T-cell (primary cell): ENCODE measurements around the gene EXOC4. TPM values are rescaled to one million over a fixed set of nuclear protein-coding genes. Genes with fewer than 3 reads are reported as not detected.

Experiments used
- ATAC-seq, 4 experiments: fragments of 200-7000 bp in 3 of 4; fragments of 150-1000 bp in 1 of 4; cut with Tn5 transposase; replicated peaks in 1 of 4; 1 replicate in 3 of 4; 2 replicates in 1 of 4; pipeline ENCODE4 v1.10.0; 2021; ENCODE audit warnings: moderate library complexity in 3 of 4, mild to moderate bottlenecking in 2 of 4, moderate number of reproducible peaks in 1 of 4
- CTCF ChIA-PET, 2 donors: fragments of 300-600 bp; sonication (Branson Sonifier 250); formaldehyde crosslinking; loops; one replicate each; lab custom pipeline; 2022; ENCODE audit warnings: antibody characterized with exemption in 2 of 2; lab: Charles Lee
- POLR2A ChIA-PET, 2 donors: fragments of 300-600 bp; sonication (Branson Sonifier 250); formaldehyde crosslinking; loops; one replicate each; lab custom pipeline; 2022; ENCODE audit warnings: antibody characterized with exemption in 2 of 2; lab: Charles Lee
- DNase-seq, 35 experiments: peaks; one replicate each; pipeline versions ENCODE4 v3.0.0 to v3.0.0-alpha.2; 2013 to 2023
- H3K27ac ChIP-seq: one replicate; pipeline ENCODE4 v1.5.1; 2013; ENCODE audit warnings: low read length
- H3K27me3 ChIP-seq, 2 experiments: replicated peaks in 1 of 2; 1 replicate in 1 of 2; 2 replicates in 1 of 2; pipeline versions ENCODE4 v1.6.1 to v1.7.0; 2013; ENCODE audit warnings: low read length in 1 of 2, mixed read lengths in 1 of 2; ENCODE audit not compliant: control insufficient read depth in 2 of 2, insufficient read depth in 2 of 2; ENCODE audit errors: extremely low read depth in 1 of 2
- H3K36me3 ChIP-seq, 2 donors: 1 replicate in 1 of 2; 2 replicates in 1 of 2; pipeline versions ENCODE4 v1.6.1 to v1.7.0; 2013; ENCODE audit warnings: low read length in 1 of 2; ENCODE audit not compliant: control insufficient read depth in 2 of 2, insufficient read depth in 1 of 2; ENCODE audit errors: extremely low read depth in 1 of 2
- H3K4me1 ChIP-seq, 2 experiments: 1 replicate in 1 of 2; 2 replicates in 1 of 2; pipeline versions ENCODE4 v1.6.1 to v1.7.0; 2013; ENCODE audit warnings: low read length in 2 of 2, mixed read lengths in 1 of 2; ENCODE audit not compliant: insufficient read depth in 2 of 2, control insufficient read depth in 1 of 2; ENCODE audit errors: extremely low read depth in 1 of 2
- H3K4me3 ChIP-seq, 2 donors: 1 replicate in 1 of 2; 2 replicates in 1 of 2; pipeline versions ENCODE4 v1.5.1 to v1.7.0; 2013; ENCODE audit warnings: mild to moderate bottlenecking in 2 of 2, low read length in 1 of 2, moderate library complexity in 1 of 2; ENCODE audit not compliant: control insufficient read depth in 1 of 2; ENCODE audit errors: extremely low read depth in 1 of 2
- H3K9me3 ChIP-seq: 2 replicates; pipeline ENCODE4 v1.7.0; 2013
- H3K27ac Mint-ChIP-seq, 2 donors: one replicate each; pipeline ENCODE4 v1.8.0; 2020 to 2021; ENCODE audit warnings: mild to moderate bottlenecking in 2 of 2, mixed read lengths in 2 of 2
- H3K27me3 Mint-ChIP-seq, 2 donors: one replicate each; pipeline ENCODE4 v1.8.0; 2021 to 2022; ENCODE audit warnings: mixed read lengths in 2 of 2
- H3K36me3 Mint-ChIP-seq: one replicate; pipeline ENCODE4 v1.8.0; 2021; ENCODE audit warnings: mixed read lengths
- H3K4me1 Mint-ChIP-seq, 3 donors: one replicate each; pipeline ENCODE4 v1.8.0; 2020 to 2022; ENCODE audit warnings: mixed read lengths in 3 of 3, mild to moderate bottlenecking in 1 of 3
- H3K4me3 Mint-ChIP-seq, 3 donors: one replicate each; pipeline ENCODE4 v1.8.0; 2020 to 2022; ENCODE audit warnings: mild to moderate bottlenecking in 3 of 3, mixed read lengths in 3 of 3, moderate library complexity in 3 of 3
- H3K9me3 Mint-ChIP-seq, 3 donors: one replicate each; pipeline ENCODE4 v1.8.0; 2020 to 2022; ENCODE audit warnings: mixed read lengths in 3 of 3
- WGBS: methylation state at CpG from one replicate; pipeline ENCODE4 v1.1.5; 2013; ENCODE audit warnings: missing lambda C conversion rate; ENCODE audit not compliant: insufficient coverage; 5-methylcytosine and 5-hydroxymethylcytosine counted together
- total RNA-seq, 35 experiments: library from RNA in 6 of 35; stranded (reverse) in 6 of 35; fragments of 120-200 nt in 1 of 35; gene quantifications; one replicate each; pipeline versions ENCODE4 v1.2.1 to v1.2.4 and lab custom pipeline; 2013 to 2026

Gene EXOC4
- total RNA-seq, 5 donors from 2014 or later (not counting 1 experiment from before 2014, with no cell fraction given): 58.2 to 108 (median 64.8) TPM

DNA sequence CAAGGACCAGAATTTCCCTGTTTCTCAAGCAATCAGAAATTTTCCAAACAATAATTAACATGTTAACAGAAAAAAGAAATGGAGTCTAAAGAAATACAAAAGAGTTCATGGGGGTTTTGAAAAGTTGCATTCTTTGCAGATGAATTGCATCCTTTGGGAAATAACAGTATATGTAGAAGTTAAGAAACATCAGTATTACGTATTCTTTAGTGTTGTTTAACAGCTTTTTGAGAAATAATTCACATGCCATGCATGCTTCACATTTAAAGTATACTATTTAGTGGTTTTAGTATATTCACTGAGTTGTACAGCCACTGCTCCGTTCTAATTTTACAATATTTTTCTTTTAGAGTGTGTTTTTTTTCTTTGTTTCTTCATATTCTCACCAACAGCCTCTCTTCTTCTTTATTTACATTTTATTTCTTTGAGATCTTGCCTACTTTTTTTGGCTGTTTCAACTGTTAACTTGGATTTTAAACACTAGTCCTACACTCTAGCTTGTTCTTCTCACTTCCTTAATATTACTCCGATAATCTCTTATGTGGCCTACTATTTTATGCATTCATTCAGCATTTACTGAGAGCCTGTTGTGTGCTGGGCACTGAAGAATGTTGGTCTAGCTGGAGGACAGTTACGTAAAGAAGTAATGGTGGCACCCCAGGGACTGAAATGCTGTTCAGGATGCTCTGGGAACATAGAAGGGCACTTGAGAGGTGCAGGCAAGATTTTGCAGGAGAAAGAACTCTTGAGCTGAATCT is 330.1 kb downstream of the EXOC4 start:
- WGBS: 100% methylated on average over 1 of the region's 4 CpGs
- H3K4me3 Mint-ChIP-seq: no peak overlapping the region

GRCh38 chr7:133583545-133584171 is 330.8 kb downstream of the EXOC4 start:
- peaks cover 3% of the 10 kb centered on the region for H3K9me3 ChIP-seq
- peaks cover 2 to 8% (median 4%) of the 10 kb centered on the region in 3 donors for H3K9me3 Mint-ChIP-seq
- WGBS: 70% methylated on average over 3 of the region's 3 CpGs
- H3K4me1 ChIP-seq: peaks cover 0 to 2% of the 10 kb centered on the region in 2 experiments
- peaks cover 0 to 9% (median 3%) of the 10 kb centered on the region in 3 donors for H3K4me1 Mint-ChIP-seq
- no peaks in the 10 kb centered on the region for H3K27me3 ChIP-seq
- H3K27ac Mint-ChIP-seq: no peak overlapping the region
- peaks cover 39% of the 10 kb centered on the region for H3K36me3 Mint-ChIP-seq
- no peak overlapping the region for H3K4me3 ChIP-seq
- DNase-seq: no peak
- H3K36me3 ChIP-seq: peaks cover 0 to 2% of the 10 kb centered on the region in 2 donors
- ChIA-PET POLR2A (no interaction called here), CTCF (no interaction called here)
- no peak overlapping the region for H3K4me3 Mint-ChIP-seq
- H3K27me3 Mint-ChIP-seq: no peaks in the 10 kb centered on the region
- H3K27ac ChIP-seq: no peak overlapping the region
- ATAC-seq: no peak

More for the DNA sequence above, 330.1 kb downstream of the EXOC4 start:
- Mint-ChIP-seq H3K9me3 (peaks cover 2 to 8% (median 4%) of the 10 kb centered on the region in 3 donors), H3K27ac (no peak overlapping the region), H3K36me3 (peaks cover 41% of the 10 kb centered on the region), H3K27me3 (no peaks in the 10 kb centered on the region), H3K4me1 (peaks cover 0 to 9% (median 3%) of the 10 kb centered on the region in 3 donors)
- Histone ChIP-seq H3K9me3 (peaks cover 3% of the 10 kb centered on the region), H3K36me3 (peaks cover 0 to 2% of the 10 kb centered on the region in 2 donors), H3K27me3 (no peaks in the 10 kb centered on the region), H3K4me3 (no peak overlapping the region), H3K4me1 (peaks cover 0 to 2% of the 10 kb centered on the region in 2 experiments), H3K27ac (no peak overlapping the region)
- CTCF ChIA-PET: interaction anchor here in 1 of 2 donors (0.6 kb wide), 1 partner anchor 272 kb away, joined by 3 read pairs; no protein-coding TSS in a partner anchor
- POLR2A ChIA-PET: no interaction called here
- DNase-seq: no peak
- no peak for ATAC-seq

GRCh38 chr7:133584956-133585668 is 332.2 kb downstream of the EXOC4 start:
- H3K36me3 Mint-ChIP-seq: peaks cover 34% of the 10 kb centered on the region
- no peak overlapping the region for H3K4me3 Mint-ChIP-seq
- Histone ChIP-seq H3K4me1 (peaks cover 0 to 2% of the 10 kb centered on the region in 2 experiments), H3K27ac (no peak overlapping the region), H3K27me3 (no peaks in the 10 kb centered on the region), H3K9me3 (peaks cover 3% of the 10 kb centered on the region), H3K4me3 (no peak overlapping the region), H3K36me3 (peaks cover 0 to 2% of the 10 kb centered on the region in 2 donors)
- ATAC-seq (no peak), DNase-seq (no peak)
- H3K4me1 Mint-ChIP-seq: peaks cover 0 to 9% (median 3%) of the 10 kb centered on the region in 3 donors
- WGBS: 100% methylated on average over 2 of the region's 6 CpGs
- ChIA-PET POLR2A (no interaction called here), CTCF (no interaction called here)
- H3K27ac Mint-ChIP-seq: no peak overlapping the region
- H3K27me3 Mint-ChIP-seq: no peaks in the 10 kb centered on the region
- H3K9me3 Mint-ChIP-seq: peaks cover 2 to 8% (median 4%) of the 10 kb centered on the region in 3 donors

DNA sequence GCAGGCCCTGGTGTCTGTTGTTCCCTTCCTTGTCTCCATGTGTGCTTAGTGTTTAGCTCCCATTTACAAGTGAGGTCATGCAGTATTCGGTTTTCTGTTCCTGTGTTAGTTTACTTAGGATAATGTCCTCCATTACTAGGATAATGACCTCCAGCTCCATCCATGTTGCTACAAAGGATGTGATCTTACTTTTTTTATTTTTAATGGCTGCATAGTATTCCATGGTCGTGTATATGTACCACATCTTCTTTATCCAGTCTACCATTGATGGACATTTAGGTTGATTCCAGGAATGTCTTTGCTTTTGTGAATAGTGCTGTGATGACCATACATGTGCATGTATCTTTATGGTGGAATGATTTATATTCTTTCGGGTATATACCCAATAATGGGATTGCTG is 333.4 kb downstream of the EXOC4 start:
- no CpG with 5 or more reads among the region's 3 CpGs for WGBS
- ChIA-PET POLR2A (no interaction called here), CTCF (no interaction called here)
- Mint-ChIP-seq H3K4me3 (no peak overlapping the region), H3K9me3 (peaks cover 2 to 8% (median 4%) of the 10 kb centered on the region in 3 donors), H3K4me1 (peaks cover 0 to 9% (median 4%) of the 10 kb centered on the region in 3 donors), H3K27ac (no peak overlapping the region), H3K36me3 (peaks cover 27% of the 10 kb centered on the region), H3K27me3 (no peaks in the 10 kb centered on the region)
- Histone ChIP-seq H3K27me3 (no peaks in the 10 kb centered on the region), H3K36me3 (no peaks in the 10 kb centered on the region), H3K27ac (no peak overlapping the region), H3K4me3 (no peak overlapping the region), H3K9me3 (peaks cover 3% of the 10 kb centered on the region), H3K4me1 (peaks cover 0 to 2% of the 10 kb centered on the region in 2 experiments)
- DNase-seq (no peak), ATAC-seq (no peak)

- CTCF ChIA-PET: no interaction called here
Observed at GRCh38 chr7:133587903-133588302, 335.0 kb downstream of the EXOC4 start.

DNA sequence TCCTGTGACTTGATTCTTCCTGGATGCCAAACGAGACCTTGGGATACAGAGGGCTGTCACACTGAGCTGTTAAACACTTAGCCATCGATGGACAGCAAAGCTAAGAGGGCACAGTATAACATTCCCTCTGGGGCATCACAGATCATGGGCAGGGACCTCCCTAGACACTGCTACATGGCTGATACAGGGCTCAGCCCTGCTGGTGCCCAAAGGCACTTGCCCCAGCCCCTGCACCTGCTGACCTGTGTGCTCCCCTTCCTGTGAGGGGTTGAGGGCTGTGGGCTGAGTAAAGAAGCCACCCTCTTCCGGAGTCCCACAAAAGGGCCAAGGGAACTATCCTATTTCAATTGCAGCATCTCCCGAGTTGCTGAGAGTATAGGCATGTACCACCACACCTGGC is 337.9 kb downstream of the EXOC4 start:
- Histone ChIP-seq H3K4me3 (no peak overlapping the region), H3K9me3 (peaks cover 3% of the 10 kb centered on the region), H3K4me1 (no peaks in the 10 kb centered on the region), H3K27me3 (no peaks in the 10 kb centered on the region), H3K36me3 (no peaks in the 10 kb centered on the region), H3K27ac (no peak overlapping the region)
- DNase-seq (no peak), ATAC-seq (no peak)
- Mint-ChIP-seq H3K9me3 (peaks cover 0 to 4% (median 0%) of the 10 kb centered on the region in 3 donors), H3K27me3 (no peaks in the 10 kb centered on the region), H3K36me3 (peaks cover 35% of the 10 kb centered on the region), H3K4me3 (no peak overlapping the region), H3K4me1 (peaks cover 0 to 5% (median 1%) of the 10 kb centered on the region in 3 donors), H3K27ac (no peak overlapping the region)
- WGBS: 100% methylated on average over 2 of the region's 4 CpGs
- CTCF ChIA-PET: interaction anchor here in 1 of 2 donors (0.6 kb wide), 1 partner anchor 92 kb away, joined by 3 read pairs; no protein-coding TSS in a partner anchor
- POLR2A ChIA-PET: no interaction called here

More at GRCh38 chr7:133587903-133588302, 335.0 kb downstream of the EXOC4 start:
- peaks cover 3% of the 10 kb centered on the region for H3K9me3 ChIP-seq
- no peak overlapping the region for H3K4me3 Mint-ChIP-seq
- H3K27ac ChIP-seq: no peak overlapping the region
- H3K9me3 Mint-ChIP-seq: peaks cover 2 to 8% (median 4%) of the 10 kb centered on the region in 3 donors
- H3K4me3 ChIP-seq: no peak overlapping the region
- peaks cover 0 to 2% of the 10 kb centered on the region in 2 experiments for H3K4me1 ChIP-seq
- ATAC-seq (no peak), DNase-seq (no peak)
- H3K36me3 Mint-ChIP-seq: peaks cover 37% of the 10 kb centered on the region
- peaks cover 0 to 13% (median 4%) of the 10 kb centered on the region in 3 donors for H3K4me1 Mint-ChIP-seq
- no peaks in the 10 kb centered on the region for H3K27me3 Mint-ChIP-seq
- H3K27ac Mint-ChIP-seq: no peak overlapping the region
- no peaks in the 10 kb centered on the region for H3K27me3 ChIP-seq
- no peaks in the 10 kb centered on the region for H3K36me3 ChIP-seq
- POLR2A ChIA-PET: no interaction called here
